ENCODE data around the gene CWC15.
"Not testable (repeated sequence)": the region's sequence is repeated elsewhere in the genome, so short reads cannot be mapped to it uniquely, and the experiment has no call there.

Gene CWC15

GRCh38 chr11:94913718-94914394, 59.5 kb downstream of the CWC15 start:
- DNase-seq (ENCODE audit: low spot score) = not testable (repeated sequence)

GRCh38 chr11:94912806-94913205, 60.5 kb downstream of the CWC15 start:
- no peak for DNase-seq (ENCODE audit: low spot score)
